ENCODE data around the gene THSD4. TPM values are rescaled to one million over a fixed set of nuclear protein-coding genes. Genes with fewer than 3 reads are reported as not detected.
"Not testable (repeated sequence)": the region's sequence is repeated elsewhere in the genome, so short reads cannot be mapped to it uniquely, and the experiment has no call there.

Gene THSD4
- total RNA-seq, 1 donor from 2014 or later = 80.7 TPM

- ATAC-seq (peak; percentile 95), DNase-seq (peak; percentile 89)
- intact Hi-C loops (cut with micrococcal nuclease) = no loop called here
Measured at GRCh38 chr15:71237456-71238188, 122.4 kb downstream of the THSD4 start.

- no peak for ATAC-seq
- intact Hi-C loops (cut with micrococcal nuclease) = no loop called here
- DNase-seq = no peak
Measured at GRCh38 chr15:71238926-71239325, 123.7 kb downstream of the THSD4 start.

- no peak for ATAC-seq
- intact Hi-C loops (cut with micrococcal nuclease) = no loop called here
- no peak for DNase-seq
Measured at GRCh38 chr15:71239592-71240364, 124.5 kb downstream of the THSD4 start.

- intact Hi-C loops (cut with micrococcal nuclease) = no loop called here
- DNase-seq (no peak), ATAC-seq (no peak)
Measured at GRCh38 chr15:71242292-71242691, 127.0 kb downstream of the THSD4 start.

DNA sequence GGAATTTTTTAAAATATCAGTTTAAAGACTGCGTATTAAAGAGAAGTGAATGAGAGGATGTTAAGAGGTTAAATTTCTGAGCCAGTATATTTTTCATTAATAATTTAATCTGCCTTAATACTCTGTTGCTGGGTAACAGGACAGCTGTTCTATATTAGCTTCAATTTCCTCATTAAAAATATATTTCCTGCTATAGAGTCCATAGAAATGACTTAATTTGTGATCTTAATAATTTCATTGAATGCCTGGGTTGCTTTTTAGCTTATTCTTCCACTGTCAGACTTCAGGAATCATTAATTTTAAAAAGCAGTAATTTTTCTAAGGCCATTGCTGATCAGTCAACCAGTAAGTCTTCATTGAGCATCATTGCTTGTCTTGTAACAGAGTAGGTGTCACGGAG lies 129.0 kb downstream of the THSD4 start:
- ATAC-seq (no peak), DNase-seq (no peak)
- intact Hi-C loops (cut with micrococcal nuclease) = no loop called here

DNA sequence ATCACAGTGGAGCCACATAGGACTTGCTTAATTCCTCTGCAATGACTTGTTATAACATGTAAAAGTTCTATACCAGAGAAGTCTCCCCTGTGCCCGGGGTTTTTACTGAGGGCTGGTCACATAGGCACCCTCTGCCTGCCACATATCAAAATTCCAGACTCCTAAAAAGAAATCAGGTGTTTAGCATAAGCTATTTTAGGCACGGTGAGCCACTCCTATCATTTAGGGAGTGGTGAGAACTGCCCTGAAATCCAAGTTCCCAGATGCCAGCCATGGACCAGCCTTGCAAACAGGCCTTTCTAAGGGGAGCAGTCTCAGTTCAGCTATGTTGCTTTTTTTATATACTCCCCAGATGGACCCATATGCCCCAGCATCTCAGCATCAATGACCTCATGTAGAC lies 130.3 kb downstream of the THSD4 start:
- intact Hi-C loops (cut with micrococcal nuclease) = no loop called here
- ATAC-seq (peak; percentile 81), DNase-seq (no peak)

DNA sequence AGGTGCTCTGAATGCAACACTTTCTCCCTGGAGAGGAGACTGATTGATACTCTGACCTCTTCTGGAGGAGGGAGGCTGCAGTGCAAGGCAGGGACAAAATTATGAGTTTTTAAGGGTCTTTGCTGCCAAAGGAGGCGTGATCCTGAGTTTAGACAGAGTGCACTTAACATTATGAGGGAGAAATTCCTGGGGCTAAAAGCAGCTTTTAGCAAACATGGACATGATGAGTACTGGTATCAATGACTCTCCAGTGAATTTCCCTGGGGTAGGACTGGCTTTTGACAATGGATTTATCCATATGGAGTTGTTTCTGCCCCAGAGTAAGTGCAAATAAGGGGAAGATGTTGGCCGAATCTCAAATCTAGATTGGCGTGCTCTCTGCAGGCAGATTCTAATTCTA lies 133.1 kb downstream of the THSD4 start:
- DNase-seq (no peak), ATAC-seq (no peak)
- intact Hi-C loops (cut with micrococcal nuclease) = no loop called here

GRCh38 chr15:71249986-71250385 lies 134.7 kb downstream of the THSD4 start:
- ATAC-seq (no peak), DNase-seq (no peak)
- intact Hi-C loops (cut with micrococcal nuclease) = no loop called here

DNA sequence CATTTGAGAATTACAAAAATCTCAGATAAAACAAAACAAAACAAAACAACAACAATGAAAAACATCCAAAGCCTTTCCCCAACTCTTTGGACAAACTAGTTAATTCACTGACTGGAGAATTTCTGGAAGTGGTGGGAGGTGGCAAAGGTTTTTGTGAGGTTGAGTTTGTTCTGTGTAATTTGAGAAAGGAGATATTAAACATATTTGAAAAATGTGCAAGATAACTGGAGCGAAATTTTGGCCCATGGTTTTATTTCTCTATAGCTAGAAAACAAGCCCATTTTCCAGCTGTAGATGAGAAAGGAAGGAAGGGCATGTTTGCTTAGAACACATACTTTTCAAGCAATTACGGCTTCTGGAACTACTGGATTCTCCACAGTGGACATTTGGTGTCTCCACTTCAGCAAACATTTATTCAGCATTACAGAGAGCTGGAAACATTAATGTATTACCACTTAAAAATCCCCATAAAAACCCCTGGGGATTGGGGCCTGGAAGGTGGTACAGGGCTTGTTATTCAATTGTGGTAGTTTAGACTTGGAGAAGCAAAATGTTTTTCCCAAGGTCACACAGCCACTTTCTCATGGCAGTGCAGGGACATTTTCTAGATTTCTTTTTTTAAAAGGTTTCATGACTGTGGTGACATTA lies 135.8 kb downstream of the THSD4 start:
- no peak for DNase-seq
- no peak for ATAC-seq
- intact Hi-C loops (cut with micrococcal nuclease) = no loop called here

- ATAC-seq = peak; percentile 21
- intact Hi-C loops (cut with micrococcal nuclease) = no loop called here
- no peak for DNase-seq
Measured at GRCh38 chr15:71251584-71252043, 136.3 kb downstream of the THSD4 start.

DNA sequence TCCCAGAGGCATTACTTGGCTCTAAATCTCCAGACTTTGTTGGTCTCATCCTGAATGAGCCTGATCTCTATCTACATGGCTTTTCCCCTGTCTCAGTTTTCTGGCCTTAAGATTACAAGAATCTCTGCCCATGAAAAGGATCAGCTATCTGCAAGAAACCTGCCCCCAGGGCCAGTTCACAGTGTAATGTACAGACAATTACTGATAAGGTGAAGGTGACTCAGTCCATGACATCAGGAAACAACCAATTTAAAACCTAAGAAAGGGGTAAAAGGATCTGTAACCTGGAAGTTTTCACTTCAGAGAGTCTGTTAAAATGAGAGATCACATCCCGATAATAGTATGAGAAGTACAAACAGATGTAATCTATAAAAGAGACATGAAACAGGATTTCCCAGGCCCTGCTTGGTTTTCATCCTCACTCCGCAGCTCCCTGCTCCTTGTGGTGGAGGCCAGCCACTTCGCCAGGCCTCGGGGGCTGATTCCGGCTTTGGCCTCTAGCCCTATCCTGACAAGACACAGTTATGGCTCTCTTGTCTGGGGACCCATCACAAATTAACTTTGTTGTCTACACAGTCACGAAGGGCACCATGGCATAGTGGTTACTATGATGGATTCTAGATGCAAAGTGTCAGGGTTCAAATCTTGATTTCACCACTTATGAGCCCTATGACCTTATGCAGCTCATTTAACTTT lies 136.9 kb downstream of the THSD4 start:
- intact Hi-C loops (cut with micrococcal nuclease) = no loop called here
- ATAC-seq = peak; percentile 43
- DNase-seq = no peak

DNA sequence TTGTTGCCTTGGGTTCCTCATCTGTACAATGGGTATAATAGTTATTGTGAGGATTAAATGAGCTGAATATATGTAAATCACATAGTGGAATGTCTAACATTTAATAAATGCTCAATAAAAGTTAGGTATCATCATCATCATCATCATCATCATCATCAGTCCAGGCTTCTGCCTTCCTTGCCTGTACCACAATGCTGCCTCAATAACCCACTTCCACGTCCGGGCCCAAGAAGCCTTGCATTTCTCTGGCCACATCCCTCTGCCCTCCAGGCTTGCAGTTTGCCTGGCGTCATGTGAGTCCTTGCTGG lies 137.4 kb downstream of the THSD4 start:
- no peak for ATAC-seq
- intact Hi-C loops (cut with micrococcal nuclease) = no loop called here
- no peak for DNase-seq

GRCh38 chr15:71254491-71254890 lies 139.2 kb downstream of the THSD4 start:
- ATAC-seq = peak; percentile 56
- peak; percentile 33 for DNase-seq
- intact Hi-C loops (cut with micrococcal nuclease) = no loop called here

DNA sequence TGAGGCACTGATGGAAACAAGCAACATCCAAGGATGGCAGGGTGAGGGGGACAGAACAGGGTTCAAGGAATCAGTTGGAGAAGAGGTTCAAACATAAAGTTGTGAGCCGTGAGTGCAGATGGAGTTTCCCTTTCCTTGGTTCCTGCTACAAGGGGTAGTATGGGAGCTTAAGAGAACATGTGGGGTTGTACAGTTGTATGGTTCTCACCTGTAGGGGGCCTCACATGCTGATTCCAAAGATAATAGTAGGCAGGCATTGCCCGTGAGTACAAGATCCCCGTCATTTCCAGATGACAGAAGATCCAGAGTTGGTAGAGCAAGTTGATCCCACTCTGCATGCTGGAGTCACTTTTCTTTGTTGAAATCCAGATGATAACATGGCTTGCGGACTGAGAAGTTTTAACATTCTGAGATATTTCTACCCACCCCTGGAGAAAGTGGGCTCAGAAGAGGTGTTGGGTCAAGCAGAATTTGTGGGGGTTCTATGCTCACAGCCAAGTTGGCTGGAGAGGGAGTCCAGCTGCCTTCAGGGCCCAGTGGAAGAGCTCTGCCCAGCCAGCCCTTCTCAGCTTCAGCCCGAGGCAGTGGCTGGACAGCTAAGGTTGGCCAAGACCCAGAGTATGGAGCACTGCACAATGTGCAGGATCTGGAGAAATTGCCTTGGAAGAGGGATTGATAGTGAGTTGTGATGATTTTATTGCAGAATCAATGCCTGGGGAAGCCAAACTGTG lies 141.8 kb downstream of the THSD4 start:
- DNase-seq (no peak), ATAC-seq (no peak)
- intact Hi-C loops (cut with micrococcal nuclease) = no loop called here

DNA sequence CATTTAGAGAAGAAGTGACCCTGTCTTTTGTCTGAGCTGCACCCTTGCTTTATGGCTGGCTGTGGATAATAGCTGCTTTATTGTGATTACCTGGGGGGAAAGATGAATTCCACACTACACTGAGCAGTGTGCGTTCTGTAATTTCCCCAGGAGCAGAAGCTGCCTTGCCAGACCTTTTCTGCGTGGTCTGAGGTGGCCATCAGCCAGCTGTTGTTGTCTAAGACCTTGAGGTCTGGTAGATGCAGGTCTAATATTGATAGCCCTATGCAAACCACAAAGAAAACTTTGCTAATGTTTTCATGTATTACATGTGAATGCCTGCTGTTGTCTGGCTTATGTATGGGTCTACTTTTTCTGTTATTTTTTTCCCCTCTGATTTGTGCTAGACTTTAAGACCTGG lies 144.6 kb downstream of the THSD4 start:
- no peak for ATAC-seq
- intact Hi-C loops (cut with micrococcal nuclease) = no loop called here
- no peak for DNase-seq

- no peak for DNase-seq
- intact Hi-C loops (cut with micrococcal nuclease) = no loop called here
- no peak for ATAC-seq
Measured at GRCh38 chr15:71261418-71261817, 146.1 kb downstream of the THSD4 start.

GRCh38 chr15:71261909-71262308 lies 146.6 kb downstream of the THSD4 start:
- ATAC-seq (no peak), DNase-seq (no peak)
- intact Hi-C loops (cut with micrococcal nuclease) = no loop called here

- no peak for DNase-seq
- intact Hi-C loops (cut with micrococcal nuclease) = no loop called here
- no peak for ATAC-seq
Measured at GRCh38 chr15:71262599-71262998, 147.3 kb downstream of the THSD4 start.

DNA sequence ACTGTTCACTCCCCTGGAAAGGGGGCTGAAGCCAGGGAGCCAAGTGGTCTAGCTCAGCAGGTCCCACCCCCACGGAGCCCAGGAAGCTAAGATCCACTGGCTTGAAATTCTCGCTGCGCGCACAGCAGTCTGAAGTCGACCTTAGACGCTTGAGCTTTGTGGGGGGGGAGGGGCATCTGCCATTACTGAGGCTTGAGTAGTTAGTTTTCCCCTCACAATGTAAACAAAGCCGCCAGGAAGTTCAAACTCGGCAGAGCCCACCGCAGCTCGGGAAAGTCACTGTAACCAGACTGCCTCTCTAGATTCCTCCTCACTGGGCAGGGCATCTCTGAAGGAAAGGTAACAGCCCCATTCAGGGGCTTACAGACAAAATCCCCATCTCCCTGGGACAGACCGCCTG lies 150.3 kb downstream of the THSD4 start:
- DNase-seq; ATAC-seq; intact Hi-C loops (cut with micrococcal nuclease): not testable (repeated sequence)

All from left ventricle myocardium superior (tissue), 1 donor.